NOMO-1 treated with DMSO at 0.1 percent for 48 hours (cell line): ENCODE results near the gene COL5A1.

Experiments
- DNase-seq: peaks from one replicate; lab custom pipeline; 2025; ENCODE audit not compliant: unreplicated experiment; lab: John Stamatoyannopoulos, UW

Gene COL5A1

GRCh38 chr9:134737842-134738580 lies 96.4 kb downstream of the COL5A1 start:
- DNase-seq: no peak

GRCh38 chr9:134738869-134739659 lies 97.5 kb downstream of the COL5A1 start:
- no peak for DNase-seq

- DNase-seq: no peak
These were observed 98.0 kb downstream of the COL5A1 start for GRCh38 chr9:134739660-134739968.

- DNase-seq: no peak
These were observed 98.5 kb downstream of the COL5A1 start for GRCh38 chr9:134740071-134740470.

GRCh38 chr9:134741846-134742245 lies 100.2 kb downstream of the COL5A1 start:
- no peak for DNase-seq

- no peak for DNase-seq
These were observed 101.4 kb downstream of the COL5A1 start for GRCh38 chr9:134742822-134743535.

GRCh38 chr9:134743853-134744252 lies 102.2 kb downstream of the COL5A1 start:
- DNase-seq: no peak

GRCh38 chr9:134744385-134745295 lies 103.0 kb downstream of the COL5A1 start:
- DNase-seq: no peak

GRCh38 chr9:134747951-134748489 lies 106.4 kb downstream of the COL5A1 start:
- DNase-seq: no peak

GRCh38 chr9:134748591-134748990 lies 107.0 kb downstream of the COL5A1 start:
- DNase-seq: no peak

- no peak for DNase-seq
These were observed 109.0 kb downstream of the COL5A1 start for GRCh38 chr9:134750450-134751155.

GRCh38 chr9:134751622-134752021 lies 110.0 kb downstream of the COL5A1 start:
- no peak for DNase-seq

- DNase-seq: no peak
These were observed 111.0 kb downstream of the COL5A1 start for GRCh38 chr9:134752471-134753168.

GRCh38 chr9:134753191-134753590 lies 111.6 kb downstream of the COL5A1 start:
- no peak for DNase-seq

GRCh38 chr9:134755221-134755907 lies 113.8 kb downstream of the COL5A1 start:
- DNase-seq: no peak

- no peak for DNase-seq
These were observed 114.5 kb downstream of the COL5A1 start for GRCh38 chr9:134756098-134756497.

- no peak for DNase-seq
These were observed 115.8 kb downstream of the COL5A1 start for GRCh38 chr9:134757216-134757975.
